HG03095 (cell line): Measurements from ENCODE around the gene MRPL38.

Experiments
- ATAC-seq: cut with Tn5 transposase; IDR thresholded peaks from one replicate; pipeline ENCODE4 v1.9.1; 2021; ENCODE audit warnings: moderate library complexity; ENCODE audit not compliant: unreplicated experiment

The MRPL38 gene

GRCh38 chr17:75920045-75920560, 15.4 kb upstream of the MRPL38 start:
- no peak for ATAC-seq

DNA sequence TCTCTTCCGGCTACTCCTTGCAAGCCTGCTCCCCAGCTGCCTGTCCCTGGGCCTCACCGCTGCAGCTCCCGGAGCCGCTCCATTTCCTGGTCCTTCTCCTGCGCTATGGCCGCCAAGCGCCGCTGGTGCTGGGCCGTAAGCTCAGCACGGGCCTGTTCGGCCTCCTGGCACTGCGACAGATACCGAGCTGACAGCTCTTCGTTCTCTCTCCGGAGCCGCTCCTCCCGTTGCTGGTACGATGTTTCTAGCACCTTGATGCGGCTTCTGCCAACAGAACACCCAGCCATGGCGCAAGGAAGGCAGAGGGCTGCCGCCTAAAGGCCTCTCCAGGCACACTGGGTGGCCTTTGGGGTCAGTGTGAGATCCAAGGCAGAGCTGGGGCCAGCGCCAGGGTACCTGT, 14.9 kb upstream of the MRPL38 start:
- ATAC-seq = no peak

DNA sequence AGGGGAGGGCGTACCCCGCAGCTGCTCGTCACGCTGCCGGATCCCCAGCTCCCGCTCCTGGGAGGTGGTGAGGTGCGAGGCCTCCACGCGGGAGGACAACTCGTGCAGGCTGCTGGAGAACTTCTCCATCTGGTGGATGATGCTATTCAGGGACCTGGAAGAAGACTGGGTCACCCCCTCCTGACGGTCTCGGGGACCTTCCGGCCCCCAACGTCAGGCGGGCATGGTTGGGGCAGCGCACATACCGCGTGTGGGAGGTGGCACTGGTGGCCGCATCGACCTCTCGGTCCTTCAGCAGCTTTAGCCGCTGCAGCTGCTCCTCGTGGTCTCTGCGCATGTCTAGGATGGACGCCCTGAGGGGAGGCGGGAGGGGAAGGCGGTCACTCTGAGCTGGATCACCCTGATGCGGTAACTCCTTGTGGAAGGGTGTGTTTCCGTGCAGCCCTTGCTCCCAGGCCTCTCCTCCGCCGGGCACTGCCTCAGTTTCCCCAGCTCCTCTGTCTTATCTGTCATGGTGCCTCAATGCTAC, 13.3 kb upstream of the MRPL38 start:
- no peak for ATAC-seq

- no peak for ATAC-seq
These were observed 12.6 kb upstream of the MRPL38 start for GRCh38 chr17:75917141-75917916.

DNA sequence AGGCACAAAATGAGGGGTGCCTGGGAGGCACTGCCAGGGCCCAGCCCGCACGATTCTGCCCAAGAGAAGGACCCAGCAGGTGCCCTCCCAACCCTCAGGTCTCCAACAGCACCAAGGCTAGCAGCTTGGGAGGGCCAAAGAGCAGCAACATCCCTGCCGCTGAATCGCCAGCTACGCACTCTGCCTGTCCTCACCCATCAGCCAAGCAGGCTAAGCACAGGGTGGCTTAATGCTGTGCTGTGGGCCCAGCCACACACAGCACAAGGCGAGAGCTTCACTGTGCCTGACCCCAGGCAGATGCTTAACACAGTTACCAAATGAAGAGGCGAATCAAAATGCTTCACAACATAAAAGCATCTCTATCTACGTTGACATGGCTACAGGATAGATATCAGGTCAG, 10.6 kb upstream of the MRPL38 start:
- no peak for ATAC-seq

- ATAC-seq = no peak
These were observed 10.1 kb upstream of the MRPL38 start for GRCh38 chr17:75914643-75915267.

DNA sequence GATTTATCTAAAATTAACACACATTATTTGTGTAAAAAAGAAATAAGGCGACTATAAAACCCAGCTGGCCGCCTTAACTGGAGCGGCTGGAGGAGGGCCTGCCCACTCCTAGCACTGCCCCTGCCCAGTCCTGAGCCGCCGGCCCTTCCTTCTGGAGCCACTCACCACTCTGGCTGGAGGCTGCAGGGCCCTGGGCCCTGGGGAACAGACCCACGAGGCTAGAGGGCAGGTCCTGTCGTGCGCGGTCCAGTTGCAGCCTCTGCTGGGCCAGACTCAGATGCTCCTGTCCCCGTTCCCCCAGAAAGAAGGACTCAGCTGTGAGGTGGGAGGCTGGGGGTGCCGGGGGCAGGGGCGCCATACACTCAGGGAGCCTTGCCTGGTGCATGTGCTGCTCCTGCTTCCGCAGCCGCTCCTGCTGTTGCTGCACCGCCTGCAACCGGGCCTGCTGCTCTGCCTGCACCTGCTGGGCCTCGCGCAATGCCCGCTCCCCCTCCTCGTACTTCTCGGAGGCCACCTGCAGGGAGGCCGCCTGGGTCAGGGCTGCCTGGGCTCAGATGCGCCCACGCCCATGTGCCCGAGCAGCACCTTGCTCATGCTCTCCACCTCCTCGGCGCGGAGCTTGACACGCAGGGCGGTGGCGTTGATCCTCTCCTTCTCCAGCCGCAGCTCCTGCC, 9.0 kb upstream of the MRPL38 start:
- ATAC-seq = no peak

DNA sequence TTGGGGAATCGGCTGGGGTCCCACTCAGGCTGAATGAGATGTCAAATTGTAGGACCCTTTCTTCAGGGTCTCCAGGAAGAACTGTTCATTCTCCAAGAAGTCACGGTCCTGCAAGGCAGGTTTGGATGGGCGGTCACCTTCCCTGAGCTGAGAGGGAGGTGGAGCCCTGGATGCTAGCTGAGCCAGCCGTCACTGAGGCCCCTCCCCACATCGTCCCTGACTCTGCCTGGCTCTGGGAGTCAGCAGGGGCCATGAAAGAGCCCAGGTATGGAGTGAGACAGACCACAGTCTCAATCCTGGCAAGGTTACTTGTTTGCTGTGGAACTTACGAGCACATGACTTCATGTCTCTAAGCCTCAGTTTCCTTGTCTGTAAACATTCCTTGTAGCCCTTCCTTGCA, 6.0 kb upstream of the MRPL38 start:
- ATAC-seq = no peak

DNA sequence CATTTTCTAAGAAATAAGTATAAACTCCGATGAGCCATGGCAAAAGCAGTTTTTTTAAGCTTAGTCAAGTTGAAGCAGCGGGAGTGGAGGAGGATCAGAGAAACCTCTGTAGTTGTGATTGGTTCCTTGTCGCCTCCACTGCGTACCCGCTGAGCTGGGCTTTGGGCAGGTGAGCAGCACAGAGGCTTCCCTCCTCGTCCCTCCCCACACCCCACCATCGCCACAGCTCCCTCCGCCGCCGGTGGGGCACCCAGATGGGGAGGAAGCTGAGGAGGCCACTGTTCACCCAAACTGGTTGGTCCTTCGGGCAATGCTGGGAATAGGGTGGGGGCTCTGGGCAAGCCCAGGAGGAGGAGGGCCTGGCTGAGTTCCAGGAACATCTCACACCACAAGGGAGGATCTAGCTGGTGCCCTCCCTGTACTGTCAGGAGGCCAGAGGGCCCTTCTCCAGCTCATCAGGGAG, 5.2 kb upstream of the MRPL38 start:
- ATAC-seq = no peak

GRCh38 chr17:75909051-75909811, 4.5 kb upstream of the MRPL38 start:
- no peak for ATAC-seq

GRCh38 chr17:75908201-75908600, 3.5 kb upstream of the MRPL38 start:
- ATAC-seq = no peak

- no peak for ATAC-seq
These were observed 1.6 kb upstream of the MRPL38 start for GRCh38 chr17:75906143-75906884.

GRCh38 chr17:75902406-75902805, 2.3 kb downstream of the MRPL38 start:
- no peak for ATAC-seq

DNA sequence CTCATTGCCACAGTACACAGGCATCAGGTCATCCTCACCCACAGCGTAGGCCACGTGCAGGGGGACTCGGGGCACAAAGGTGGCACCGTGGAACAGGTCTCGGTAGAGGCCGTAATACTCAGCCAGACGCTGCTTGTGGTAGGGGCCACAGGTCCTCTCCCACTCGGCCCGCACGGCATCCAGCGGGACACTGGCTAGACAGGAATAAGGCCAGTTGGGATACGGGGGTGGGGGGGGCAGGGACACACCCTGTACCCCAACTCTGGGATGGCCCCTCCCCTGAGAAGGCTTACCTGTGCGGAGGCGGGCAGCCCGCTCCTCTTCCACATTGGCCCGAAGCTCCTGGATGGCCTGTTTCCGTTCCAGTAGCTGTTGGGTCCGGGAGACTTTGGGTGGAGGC, 3.0 kb downstream of the MRPL38 start:
- ATAC-seq = no peak

DNA sequence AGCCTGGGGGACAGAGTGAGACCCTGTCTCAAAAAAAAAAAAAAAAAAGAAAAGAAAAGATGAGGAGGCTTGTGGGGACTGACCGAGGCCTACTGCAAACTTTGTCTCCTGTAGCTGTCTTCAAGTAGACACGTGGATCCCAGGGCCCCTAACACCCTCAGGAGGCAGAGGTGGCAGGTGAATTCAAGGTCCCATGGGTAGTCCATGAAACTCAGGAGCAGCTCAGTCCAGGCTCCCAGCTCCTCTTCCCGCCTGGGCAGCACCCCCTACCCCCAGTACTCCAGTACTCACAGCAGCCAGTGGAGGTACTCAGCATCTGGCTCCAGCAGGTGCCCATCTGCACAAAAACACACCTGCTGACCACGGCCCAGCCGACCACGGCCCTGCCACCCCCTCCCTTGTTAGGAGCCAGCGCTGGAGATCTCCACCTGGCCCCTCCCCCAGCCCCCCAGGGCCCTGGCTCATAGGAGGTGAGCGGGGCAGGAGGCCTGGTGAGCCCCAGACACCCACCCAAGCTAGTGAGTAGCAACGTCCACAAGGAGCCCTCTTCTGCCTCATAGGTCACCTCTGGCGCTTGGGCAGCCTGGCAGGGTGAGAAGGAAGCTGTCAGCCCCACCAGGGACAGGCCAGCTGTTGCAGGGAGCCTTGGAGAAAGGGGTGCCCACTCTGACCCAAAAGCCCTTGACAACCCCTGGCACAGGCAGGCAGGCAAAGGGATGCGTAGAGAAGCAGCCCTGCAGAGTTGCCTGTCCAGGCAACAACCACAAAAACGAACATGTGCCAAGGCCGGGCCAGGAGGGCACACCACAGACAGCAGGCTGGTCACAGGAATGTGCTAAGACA, 3.8 kb downstream of the MRPL38 start:
- no peak for ATAC-seq

- ATAC-seq = no peak
These were observed 4.8 kb downstream of the MRPL38 start for GRCh38 chr17:75899767-75900468.

DNA sequence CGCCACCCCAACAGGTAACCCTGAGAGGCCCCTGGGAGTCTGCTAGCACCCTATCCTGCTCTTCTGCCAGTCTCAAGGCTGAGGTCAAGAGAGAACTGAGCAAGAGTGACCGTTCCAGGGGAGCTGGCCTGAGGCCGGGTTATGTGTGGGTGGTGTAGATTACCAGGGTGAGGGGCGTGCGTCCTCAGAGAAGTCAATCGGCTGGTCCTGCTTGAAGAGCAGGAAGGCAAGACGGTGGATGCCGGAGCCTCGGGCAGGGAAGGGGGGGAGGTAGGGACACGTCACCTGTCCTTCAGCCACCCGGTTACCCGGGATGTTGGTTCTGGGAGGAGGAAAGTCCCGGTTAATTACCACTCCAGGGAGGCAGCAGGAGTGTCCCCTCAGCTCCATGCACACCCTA, 5.3 kb downstream of the MRPL38 start:
- no peak for ATAC-seq

GRCh38 chr17:75898791-75899190, 5.9 kb downstream of the MRPL38 start:
- ATAC-seq = no peak

GRCh38 chr17:75898065-75898464, 6.6 kb downstream of the MRPL38 start:
- no peak for ATAC-seq
